GM19324 (cell line): Measurements from ENCODE around the gene NTM.

Experiments used
- ATAC-seq: cut with Tn5 transposase; IDR thresholded peaks from one replicate; pipeline ENCODE4 v1.9.1; 2021; ENCODE audit warnings: mild to moderate bottlenecking, moderate library complexity; ENCODE audit not compliant: unreplicated experiment, low FRiP score

NTM gene

GRCh38 chr11:131796089-131796488, 425.7 kb downstream of the NTM start:
- no peak for ATAC-seq

- ATAC-seq: no peak
These were observed 426.1 kb downstream of the NTM start for GRCh38 chr11:131796541-131796940.

DNA sequence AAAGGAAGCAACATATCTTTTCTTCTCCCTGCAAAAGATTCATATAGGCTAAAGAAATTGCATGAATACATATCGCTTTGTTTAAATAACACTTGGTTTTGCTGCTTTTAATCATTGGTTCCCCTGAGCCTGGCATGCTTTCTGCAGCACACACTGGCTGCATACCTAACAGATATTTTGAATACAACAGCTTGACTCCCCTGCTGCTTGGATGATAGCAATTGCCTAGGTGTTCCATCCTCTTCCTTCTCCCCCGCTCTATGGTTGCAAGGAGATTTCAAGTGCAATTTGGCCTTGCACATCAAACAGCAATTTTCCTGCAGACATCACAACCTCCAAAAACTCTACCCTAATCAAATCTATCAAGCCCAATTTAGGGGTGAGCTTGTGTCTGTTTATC, 430.0 kb downstream of the NTM start:
- ATAC-seq: no peak

DNA sequence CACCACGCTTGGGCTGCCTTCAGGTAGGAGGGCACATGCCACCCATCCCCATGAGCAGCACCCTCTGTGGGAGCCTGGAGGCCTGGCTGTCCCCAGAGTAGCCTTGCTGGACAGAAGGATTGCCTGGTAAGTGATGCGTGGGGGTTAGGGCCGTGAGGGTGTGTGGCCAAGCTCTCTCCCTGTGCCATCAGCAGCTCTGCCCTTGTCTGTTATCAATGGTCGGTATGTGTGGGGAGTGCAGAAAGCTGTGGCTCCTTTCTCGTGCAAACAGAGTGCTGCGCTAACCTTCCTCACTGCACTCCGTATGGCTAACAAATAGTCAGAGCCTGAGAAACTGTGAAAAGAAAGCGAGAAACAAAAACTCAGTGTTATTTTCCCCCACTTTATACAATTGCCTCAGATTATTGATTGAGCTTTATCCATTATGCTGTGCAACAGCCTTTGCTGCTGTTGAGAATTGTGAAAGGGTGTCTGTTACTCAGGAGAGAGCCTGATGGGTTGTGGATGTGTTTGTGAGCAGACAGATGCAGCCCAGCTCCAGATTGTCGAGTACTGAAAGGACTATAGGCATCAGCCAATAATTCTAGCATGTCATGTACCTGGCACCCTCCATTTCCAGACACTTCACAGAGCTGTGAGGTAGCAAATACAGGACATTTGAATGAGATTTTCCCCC, 432.2 kb downstream of the NTM start:
- ATAC-seq: no peak

GRCh38 chr11:131807876-131808275, 437.5 kb downstream of the NTM start:
- ATAC-seq: no peak

- ATAC-seq: no peak
These were observed 438.1 kb downstream of the NTM start for GRCh38 chr11:131808470-131808869.

DNA sequence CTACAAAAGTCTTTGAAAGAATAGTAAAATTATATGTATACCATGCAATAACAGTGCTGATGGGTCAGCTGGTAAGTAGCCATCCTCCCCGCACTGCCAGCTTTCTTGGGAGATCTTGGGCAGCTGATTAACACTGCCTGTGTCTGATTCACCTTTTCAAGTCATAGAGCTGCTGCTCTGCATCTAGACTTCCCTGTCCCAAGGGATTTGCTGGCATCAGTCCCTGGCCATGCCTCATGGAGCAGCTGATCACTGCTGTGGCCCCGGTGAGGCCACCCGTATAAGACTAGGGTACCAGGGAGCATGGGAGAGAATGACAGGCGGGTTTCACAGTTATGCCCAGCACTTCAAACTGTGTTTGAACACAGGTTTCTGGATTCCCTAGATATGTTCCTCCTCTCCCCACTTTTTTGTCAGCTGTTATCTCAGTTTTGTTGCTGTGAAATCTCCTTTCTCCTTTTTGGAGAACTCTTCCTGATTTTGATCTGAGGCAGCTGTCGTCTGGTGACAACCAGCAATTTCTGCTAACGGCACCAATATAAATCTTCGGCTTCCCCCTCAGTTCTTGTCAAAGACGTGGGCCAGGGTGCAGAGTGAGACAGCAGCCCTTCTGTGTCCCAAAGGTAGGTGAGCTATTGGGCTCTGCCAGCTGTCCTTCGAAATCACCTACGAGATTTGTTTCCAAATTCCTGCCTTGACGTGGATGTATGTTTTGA, 438.9 kb downstream of the NTM start:
- ATAC-seq: no peak

DNA sequence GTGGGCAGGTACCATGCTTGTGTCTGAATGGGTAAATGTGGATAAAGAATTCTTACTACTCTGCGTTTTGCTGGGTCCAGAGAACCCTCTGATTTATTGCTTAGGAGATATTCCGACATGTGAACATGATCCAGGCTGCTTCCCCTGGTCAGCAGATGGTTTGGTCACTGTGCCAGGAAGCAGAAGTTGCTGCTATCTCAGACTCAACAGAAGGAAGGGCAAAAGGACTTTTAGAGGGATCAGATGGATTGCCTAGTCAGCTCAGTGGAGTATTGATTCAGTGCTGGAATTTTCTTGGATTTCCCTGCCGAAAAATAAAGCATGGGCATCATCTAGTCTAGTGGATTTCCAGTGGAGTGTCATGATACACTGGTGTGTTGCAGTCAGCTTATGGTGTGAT, 440.1 kb downstream of the NTM start:
- ATAC-seq: no peak

- ATAC-seq: no peak
These were observed 441.0 kb downstream of the NTM start for GRCh38 chr11:131811383-131811782.

- no peak for ATAC-seq
These were observed 443.7 kb downstream of the NTM start for GRCh38 chr11:131814108-131814507.

DNA sequence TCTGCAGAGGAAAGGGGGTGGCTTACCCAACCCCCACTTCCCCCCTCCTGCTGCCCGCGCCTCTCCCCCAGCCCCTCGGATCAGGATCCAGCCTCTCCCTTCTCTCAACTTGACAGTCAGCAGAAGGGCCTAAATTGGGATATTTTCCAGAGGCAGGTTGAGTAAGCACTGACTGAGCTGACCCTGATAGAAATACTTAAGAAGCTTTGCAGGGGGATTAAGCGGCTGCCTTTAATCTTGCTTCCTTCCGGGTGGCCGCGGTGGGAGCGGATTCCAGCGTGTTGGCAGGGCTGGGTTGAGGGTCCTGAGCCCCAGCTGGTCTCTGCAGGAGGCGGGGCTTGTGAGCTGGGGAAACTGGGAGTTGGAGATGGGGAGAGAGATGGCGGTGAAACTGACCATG, 445.2 kb downstream of the NTM start:
- no peak for ATAC-seq

DNA sequence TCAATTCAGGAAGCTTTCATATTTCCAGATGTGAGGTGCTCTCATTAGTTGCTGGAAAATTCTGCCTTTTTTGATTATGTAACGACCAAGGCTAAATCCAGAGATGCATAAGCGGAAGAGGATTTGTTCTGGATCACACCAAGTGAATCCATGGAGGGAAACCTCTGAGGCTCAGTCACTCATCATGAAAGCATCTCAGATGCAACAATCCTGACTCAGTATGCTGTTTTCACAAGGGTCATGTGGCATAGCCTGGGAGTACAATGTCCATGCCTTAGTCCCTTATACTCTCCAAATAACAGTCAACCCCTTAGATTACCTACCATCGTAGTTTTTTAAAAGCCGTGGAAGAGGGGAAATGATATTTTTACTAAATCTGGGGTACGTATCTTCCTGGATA, 445.6 kb downstream of the NTM start:
- no peak for ATAC-seq

GRCh38 chr11:131817687-131818188, 447.3 kb downstream of the NTM start:
- ATAC-seq: no peak

DNA sequence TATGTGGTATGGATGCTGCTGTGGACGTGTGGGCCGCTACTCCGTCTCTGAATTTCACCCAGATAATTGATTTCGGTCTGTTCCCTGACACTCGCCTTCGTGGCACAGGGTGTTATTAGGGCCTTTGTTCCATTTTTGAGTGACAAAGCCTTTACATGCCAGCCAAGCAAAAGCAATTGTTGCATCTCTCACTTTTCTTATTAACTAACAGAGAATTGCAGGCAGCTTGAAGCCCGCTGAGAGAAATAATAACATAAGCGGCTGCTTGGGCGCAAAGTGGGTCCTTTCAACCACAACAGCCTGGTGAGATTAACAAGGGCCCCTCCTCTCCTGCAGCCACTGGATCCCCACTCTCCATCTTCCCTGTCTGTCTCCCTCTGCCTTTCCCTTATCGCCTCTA, 449.4 kb downstream of the NTM start:
- no peak for ATAC-seq

GRCh38 chr11:131822506-131822905, 452.1 kb downstream of the NTM start:
- ATAC-seq: no peak

- no peak for ATAC-seq
These were observed 453.4 kb downstream of the NTM start for GRCh38 chr11:131823772-131824171.

DNA sequence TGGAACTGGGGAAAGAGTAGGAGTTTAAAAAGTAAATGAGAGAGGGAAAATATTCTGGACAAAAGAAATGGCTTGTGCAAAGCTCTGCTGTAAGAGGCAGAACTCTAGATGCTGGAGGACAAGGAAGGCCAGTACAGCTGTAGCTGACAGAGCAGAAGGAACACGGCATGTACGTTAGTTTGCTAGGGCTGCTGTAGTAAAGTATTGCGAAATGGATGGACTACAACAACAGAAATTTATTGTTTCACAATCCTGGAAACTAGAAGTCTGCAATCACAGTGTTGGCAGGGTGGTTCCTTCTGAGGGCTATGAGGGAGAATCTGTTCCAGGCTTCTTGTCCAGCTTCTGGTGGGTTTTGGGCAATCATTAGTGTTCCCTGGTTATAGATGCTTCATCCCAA, 454.4 kb downstream of the NTM start:
- no peak for ATAC-seq

DNA sequence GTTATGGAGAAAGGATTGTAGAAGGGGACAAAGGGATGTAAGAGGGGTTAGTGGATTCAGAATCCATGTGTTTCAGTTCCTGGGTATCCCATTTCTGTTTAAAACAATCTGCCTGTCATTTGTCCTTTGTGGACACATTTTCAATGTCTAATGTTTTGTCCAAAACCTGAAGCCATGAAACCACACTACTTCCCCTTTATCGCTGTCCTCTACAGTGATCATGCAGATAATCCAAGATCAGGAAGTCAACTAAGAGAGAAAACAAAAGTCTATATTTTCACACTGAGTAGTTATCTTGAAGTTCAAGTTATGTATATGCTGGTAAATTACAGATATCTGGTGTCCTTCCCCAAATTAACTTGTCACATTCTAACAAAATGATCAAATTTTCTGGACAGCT, 457.0 kb downstream of the NTM start:
- no peak for ATAC-seq

GRCh38 chr11:131829725-131830124, 459.3 kb downstream of the NTM start:
- no peak for ATAC-seq

DNA sequence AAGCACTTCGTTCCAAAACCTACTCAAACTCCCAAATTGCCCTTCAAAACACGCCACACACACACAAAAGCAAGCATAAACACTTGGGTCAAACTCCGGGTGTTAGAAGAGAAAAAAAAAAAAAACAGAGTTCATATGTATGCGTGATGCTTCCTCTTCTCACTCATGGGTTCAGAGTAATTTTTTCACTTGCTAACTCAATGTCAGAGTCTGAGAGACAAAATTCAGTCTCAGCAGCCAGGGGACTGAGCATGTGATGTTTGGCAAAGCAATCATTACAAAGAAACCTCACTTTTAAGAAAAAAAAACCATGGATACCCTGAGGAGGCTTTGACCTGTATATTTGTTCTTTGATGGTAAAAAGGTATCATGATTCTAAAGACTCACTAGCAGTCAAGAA, 461.7 kb downstream of the NTM start:
- ATAC-seq: no peak

DNA sequence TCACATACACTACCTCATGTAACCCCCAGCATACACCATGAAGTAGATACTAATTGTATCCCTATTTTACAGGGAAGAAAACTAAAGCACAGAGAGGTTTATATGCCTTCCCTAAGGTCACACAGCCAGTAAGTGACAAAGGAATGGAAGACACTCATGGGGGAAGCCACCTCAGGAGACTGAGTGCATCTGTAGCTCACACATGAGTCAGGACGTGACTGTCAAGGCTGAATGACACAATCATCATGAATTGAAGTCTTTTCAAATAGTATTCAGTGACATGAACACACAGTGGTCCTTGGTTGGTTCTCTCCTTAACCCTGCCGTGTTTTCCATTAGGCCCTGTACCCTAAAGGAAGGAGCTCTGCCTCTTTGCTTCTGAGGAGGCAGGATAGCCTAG, 463.0 kb downstream of the NTM start:
- ATAC-seq: no peak

DNA sequence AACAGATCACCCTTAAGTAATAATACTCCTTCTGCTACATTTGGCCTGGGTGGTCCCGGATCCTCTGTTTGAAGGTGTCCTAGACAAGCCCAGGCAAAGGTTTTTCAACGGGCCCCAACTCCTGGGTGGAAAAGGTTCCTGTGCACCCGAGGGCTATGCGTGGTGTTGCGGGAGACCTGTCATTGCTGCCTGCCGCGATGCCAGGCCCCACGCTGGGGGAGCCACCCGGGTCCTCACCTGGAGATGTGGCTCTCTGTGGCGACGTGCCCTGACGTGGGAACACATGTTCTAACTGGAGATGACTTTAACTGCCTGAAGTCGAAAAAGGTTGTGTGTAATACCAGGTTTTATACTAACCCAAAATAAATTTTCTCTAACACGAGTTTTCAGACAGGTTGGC, 467.1 kb downstream of the NTM start:
- no peak for ATAC-seq
